K562 (cell line): ENCODE results near the gene ARNT2.

Experiments
- EP300 ChIP-seq: IDR thresholded peaks from 2 replicates; pipeline ENCODE4 v1.6.1; 2012; ENCODE audit warnings: low read length, improper control_type of control experiment
- MBD2 ChIP-seq: sonication (generic); IDR thresholded peaks from 2 replicates; pipeline ENCODE4 v1.6.1; 2016; ENCODE audit warnings: low read depth, borderline replicate concordance
- PHF20 ChIP-seq: fragments of 450-650 bp; IDR thresholded peaks from 2 replicates; pipeline ENCODE4 v1.6.1; 2018; ENCODE audit not compliant: partially characterized antibody
- POLR2A ChIP-seq: fragments of 450-650 bp; conservative IDR thresholded peaks from 2 replicates; pipeline ENCODE4 v1.6.1; 2016
- SP2 ChIP-seq: IDR thresholded peaks from 2 replicates; pipeline ENCODE4 v1.6.1; 2011; ENCODE audit warnings: mild to moderate bottlenecking, low read depth, low read length, moderate library complexity; ENCODE audit not compliant: poor library complexity, severe bottlenecking; ENCODE audit errors: extremely low read depth
- SRSF3 ChIP-seq: fragments of 200-400 bp; formaldehyde crosslinking; IDR thresholded peaks from 2 replicates; pipeline ENCODE4 v1.6.1; 2016; ENCODE audit warnings: mild to moderate bottlenecking, low read length, moderate library complexity; ENCODE audit not compliant: insufficient read depth
- ZBTB8A ChIP-seq: fragments of 450-650 bp; IDR thresholded peaks from 2 replicates; pipeline ENCODE4 v1.6.1; 2018; ENCODE audit warnings: mild to moderate bottlenecking, moderate library complexity; ENCODE audit not compliant: partially characterized antibody
- TF ChIP-seq, protein P1 (sequence below): fragments of 450-650 bp; IDR thresholded peaks from 2 replicates; pipeline ENCODE4 v1.6.1; 2016
- TF ChIP-seq, protein P2 (sequence below): fragments of 150-350 bp; conservative IDR thresholded peaks from 2 replicates; pipeline ENCODE4 v1.6.1; 2014; ENCODE audit warnings: low read length
- TF ChIP-seq, protein P3 (sequence below): sonication (generic); IDR thresholded peaks from 2 replicates; pipeline ENCODE4 v1.6.1; 2016
- TF ChIP-seq, protein P4 (sequence below), 2 experiments: fragments of 450-650 bp in 1 of 2; sonication (generic) in 1 of 2; formaldehyde crosslinking in 1 of 2; IDR thresholded peaks; 2 replicates each; pipeline versions ENCODE4 v1.7.1 to v1.9.0; 2016 to 2022; ENCODE audit warnings: inconsistent platforms in 1 of 2, mild to moderate bottlenecking in 1 of 2, missing genetic modification reagents in 1 of 2
- TF ChIP-seq, protein P5 (sequence below): fragments of 250-450 bp; sonication (Bioruptor Pico); IDR thresholded peaks from 2 replicates; pipeline ENCODE4 v1.5.0; 2022; ENCODE audit warnings: mild to moderate bottlenecking

DNA sequence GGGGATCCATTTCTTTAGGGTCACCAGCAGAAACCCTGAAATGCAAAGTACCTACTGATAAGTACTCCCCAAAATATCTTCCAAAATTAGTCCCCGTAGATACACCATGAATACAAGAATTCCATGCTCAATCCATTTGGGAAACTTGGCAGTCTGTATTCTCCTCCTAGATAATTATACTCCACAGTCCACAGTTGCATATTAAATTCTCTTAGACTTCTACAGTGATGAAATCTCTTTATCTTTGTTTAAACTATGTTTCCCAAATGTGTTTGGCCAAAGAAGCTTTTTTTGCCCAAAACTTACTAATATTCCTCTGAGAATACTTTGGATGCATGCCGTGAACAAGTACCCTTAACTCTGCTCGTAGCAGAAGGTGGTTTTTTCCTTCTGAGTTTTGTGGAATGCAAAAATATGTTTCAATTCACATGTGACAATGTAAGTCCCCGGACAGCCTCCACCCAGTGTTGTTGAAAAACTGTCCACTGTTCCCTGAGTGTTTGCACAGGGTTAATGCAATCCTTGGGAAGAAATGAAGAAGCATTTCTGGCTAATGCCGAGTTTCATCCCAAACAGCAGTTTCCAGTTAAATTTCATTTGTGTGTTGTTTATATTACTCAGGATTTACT lies 126.7 kb downstream of the ARNT2 start:
- TF ChIP-seq EP300 = no peak
- TF ChIP-seq, protein P1, sequence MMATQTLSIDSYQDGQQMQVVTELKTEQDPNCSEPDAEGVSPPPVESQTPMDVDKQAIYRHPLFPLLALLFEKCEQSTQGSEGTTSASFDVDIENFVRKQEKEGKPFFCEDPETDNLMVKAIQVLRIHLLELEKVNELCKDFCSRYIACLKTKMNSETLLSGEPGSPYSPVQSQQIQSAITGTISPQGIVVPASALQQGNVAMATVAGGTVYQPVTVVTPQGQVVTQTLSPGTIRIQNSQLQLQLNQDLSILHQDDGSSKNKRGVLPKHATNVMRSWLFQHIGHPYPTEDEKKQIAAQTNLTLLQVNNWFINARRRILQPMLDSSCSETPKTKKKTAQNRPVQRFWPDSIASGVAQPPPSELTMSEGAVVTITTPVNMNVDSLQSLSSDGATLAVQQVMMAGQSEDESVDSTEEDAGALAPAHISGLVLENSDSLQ = no peak
- TF ChIP-seq POLR2A = no peak
- TF ChIP-seq, protein P2, sequence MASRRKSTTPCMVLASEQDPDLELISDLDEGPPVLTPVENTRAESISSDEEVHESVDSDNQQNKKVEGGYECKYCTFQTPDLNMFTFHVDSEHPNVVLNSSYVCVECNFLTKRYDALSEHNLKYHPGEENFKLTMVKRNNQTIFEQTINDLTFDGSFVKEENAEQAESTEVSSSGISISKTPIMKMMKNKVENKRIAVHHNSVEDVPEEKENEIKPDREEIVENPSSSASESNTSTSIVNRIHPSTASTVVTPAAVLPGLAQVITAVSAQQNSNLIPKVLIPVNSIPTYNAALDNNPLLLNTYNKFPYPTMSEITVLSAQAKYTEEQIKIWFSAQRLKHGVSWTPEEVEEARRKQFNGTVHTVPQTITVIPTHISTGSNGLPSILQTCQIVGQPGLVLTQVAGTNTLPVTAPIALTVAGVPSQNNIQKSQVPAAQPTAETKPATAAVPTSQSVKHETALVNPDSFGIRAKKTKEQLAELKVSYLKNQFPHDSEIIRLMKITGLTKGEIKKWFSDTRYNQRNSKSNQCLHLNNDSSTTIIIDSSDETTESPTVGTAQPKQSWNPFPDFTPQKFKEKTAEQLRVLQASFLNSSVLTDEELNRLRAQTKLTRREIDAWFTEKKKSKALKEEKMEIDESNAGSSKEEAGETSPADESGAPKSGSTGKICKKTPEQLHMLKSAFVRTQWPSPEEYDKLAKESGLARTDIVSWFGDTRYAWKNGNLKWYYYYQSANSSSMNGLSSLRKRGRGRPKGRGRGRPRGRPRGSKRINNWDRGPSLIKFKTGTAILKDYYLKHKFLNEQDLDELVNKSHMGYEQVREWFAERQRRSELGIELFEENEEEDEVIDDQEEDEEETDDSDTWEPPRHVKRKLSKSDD = no peak
- TF ChIP-seq SP2 = no peak
- TF ChIP-seq, protein P3, sequence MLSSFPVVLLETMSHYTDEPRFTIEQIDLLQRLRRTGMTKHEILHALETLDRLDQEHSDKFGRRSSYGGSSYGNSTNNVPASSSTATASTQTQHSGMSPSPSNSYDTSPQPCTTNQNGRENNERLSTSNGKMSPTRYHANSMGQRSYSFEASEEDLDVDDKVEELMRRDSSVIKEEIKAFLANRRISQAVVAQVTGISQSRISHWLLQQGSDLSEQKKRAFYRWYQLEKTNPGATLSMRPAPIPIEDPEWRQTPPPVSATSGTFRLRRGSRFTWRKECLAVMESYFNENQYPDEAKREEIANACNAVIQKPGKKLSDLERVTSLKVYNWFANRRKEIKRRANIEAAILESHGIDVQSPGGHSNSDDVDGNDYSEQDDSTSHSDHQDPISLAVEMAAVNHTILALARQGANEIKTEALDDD = no peak
- no peak for TF ChIP-seq ZBTB8A
- no peak for TF ChIP-seq SRSF3
- TF ChIP-seq, protein P4, sequence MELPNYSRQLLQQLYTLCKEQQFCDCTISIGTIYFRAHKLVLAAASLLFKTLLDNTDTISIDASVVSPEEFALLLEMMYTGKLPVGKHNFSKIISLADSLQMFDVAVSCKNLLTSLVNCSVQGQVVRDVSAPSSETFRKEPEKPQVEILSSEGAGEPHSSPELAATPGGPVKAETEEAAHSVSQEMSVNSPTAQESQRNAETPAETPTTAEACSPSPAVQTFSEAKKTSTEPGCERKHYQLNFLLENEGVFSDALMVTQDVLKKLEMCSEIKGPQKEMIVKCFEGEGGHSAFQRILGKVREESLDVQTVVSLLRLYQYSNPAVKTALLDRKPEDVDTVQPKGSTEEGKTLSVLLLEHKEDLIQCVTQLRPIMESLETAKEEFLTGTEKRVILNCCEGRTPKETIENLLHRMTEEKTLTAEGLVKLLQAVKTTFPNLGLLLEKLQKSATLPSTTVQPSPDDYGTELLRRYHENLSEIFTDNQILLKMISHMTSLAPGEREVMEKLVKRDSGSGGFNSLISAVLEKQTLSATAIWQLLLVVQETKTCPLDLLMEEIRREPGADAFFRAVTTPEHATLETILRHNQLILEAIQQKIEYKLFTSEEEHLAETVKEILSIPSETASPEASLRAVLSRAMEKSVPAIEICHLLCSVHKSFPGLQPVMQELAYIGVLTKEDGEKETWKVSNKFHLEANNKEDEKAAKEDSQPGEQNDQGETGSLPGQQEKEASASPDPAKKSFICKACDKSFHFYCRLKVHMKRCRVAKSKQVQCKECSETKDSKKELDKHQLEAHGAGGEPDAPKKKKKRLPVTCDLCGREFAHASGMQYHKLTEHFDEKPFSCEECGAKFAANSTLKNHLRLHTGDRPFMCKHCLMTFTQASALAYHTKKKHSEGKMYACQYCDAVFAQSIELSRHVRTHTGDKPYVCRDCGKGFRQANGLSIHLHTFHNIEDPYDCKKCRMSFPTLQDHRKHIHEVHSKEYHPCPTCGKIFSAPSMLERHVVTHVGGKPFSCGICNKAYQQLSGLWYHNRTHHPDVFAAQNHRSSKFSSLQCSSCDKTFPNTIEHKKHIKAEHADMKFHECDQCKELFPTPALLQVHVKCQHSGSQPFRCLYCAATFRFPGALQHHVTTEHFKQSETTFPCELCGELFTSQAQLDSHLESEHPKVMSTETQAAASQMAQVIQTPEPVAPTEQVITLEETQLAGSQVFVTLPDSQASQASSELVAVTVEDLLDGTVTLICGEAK (IDR thresholded peaks at IDR 0.05) = no peak
- TF ChIP-seq, protein P4 (CRISPR knock-in tag; IDR thresholded peaks at IDR 0.05) = no peak
- no peak for TF ChIP-seq PHF20
- TF ChIP-seq MBD2 = no peak
- TF ChIP-seq, protein P5, sequence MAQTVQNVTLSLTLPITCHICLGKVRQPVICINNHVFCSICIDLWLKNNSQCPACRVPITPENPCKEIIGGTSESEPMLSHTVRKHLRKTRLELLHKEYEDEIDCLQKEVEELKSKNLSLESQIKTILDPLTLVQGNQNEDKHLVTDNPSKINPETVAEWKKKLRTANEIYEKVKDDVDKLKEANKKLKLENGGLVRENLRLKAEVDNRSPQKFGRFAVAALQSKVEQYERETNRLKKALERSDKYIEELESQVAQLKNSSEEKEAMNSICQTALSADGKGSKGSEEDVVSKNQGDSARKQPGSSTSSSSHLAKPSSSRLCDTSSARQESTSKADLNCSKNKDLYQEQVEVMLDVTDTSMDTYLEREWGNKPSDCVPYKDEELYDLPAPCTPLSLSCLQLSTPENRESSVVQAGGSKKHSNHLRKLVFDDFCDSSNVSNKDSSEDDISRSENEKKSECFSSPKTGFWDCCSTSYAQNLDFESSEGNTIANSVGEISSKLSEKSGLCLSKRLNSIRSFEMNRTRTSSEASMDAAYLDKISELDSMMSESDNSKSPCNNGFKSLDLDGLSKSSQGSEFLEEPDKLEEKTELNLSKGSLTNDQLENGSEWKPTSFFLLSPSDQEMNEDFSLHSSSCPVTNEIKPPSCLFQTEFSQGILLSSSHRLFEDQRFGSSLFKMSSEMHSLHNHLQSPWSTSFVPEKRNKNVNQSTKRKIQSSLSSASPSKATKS (CRISPR knock-in tag) = no peak
